Mesenchymal stem cell (in vitro differentiated cells and primary cell): Measurements from ENCODE around the gene PHKG1.
A peak's percentile ranks its signal among the peaks of the same experiment; 100 is the strongest.
"Not testable (repeated sequence)": the region's sequence is repeated elsewhere in the genome, so short reads cannot be mapped to it uniquely, and the experiment has no call there.

Experiments
- DNase-seq: peaks from one replicate; pipeline ENCODE4 v3.0.0-alpha.2; 2013
- H2AFZ ChIP-seq: one replicate; pipeline ENCODE4 v1.6.1; 2013; ENCODE audit warnings: low read depth, mild to moderate bottlenecking, control low read depth, inconsistent platforms, low read length, moderate library complexity
- H2AK5ac ChIP-seq: 2 replicates; pipeline ENCODE4 v1.6.1; 2013; ENCODE audit warnings: low read length, moderate library complexity, mild to moderate bottlenecking, inconsistent platforms; ENCODE audit not compliant: severe bottlenecking
- H2BK120ac ChIP-seq: one replicate; pipeline ENCODE4 v1.6.1; 2013; ENCODE audit warnings: low read depth, mild to moderate bottlenecking, inconsistent platforms, low read length, moderate library complexity
- H2BK12ac ChIP-seq, 2 experiments: one replicate each; pipeline ENCODE4 v1.6.1; 2013; ENCODE audit warnings: inconsistent platforms in 2 of 2, low read length in 2 of 2, mild to moderate bottlenecking in 2 of 2, moderate library complexity in 2 of 2, control low read depth in 1 of 2
- H2BK15ac ChIP-seq: one replicate; pipeline ENCODE4 v1.6.1; 2013; ENCODE audit warnings: mild to moderate bottlenecking, low read depth, inconsistent platforms; ENCODE audit not compliant: poor library complexity, severe bottlenecking
- H2BK5ac ChIP-seq: 2 replicates; pipeline ENCODE4 v1.6.1; 2013; ENCODE audit warnings: low read depth, mild to moderate bottlenecking, low read length, control low read depth, inconsistent platforms; ENCODE audit not compliant: poor library complexity, severe bottlenecking
- H3K14ac ChIP-seq, 2 experiments: one replicate each; pipeline ENCODE4 v1.6.1; 2013; ENCODE audit warnings: inconsistent platforms in 2 of 2, low read length in 2 of 2, control low read depth in 1 of 2, mild to moderate bottlenecking in 1 of 2, moderate library complexity in 1 of 2
- H3K18ac ChIP-seq, 2 experiments: one replicate each; pipeline ENCODE4 v1.6.1; 2013; ENCODE audit warnings: inconsistent platforms in 2 of 2, low read length in 2 of 2, control low read depth in 1 of 2, low read depth in 1 of 2, mild to moderate bottlenecking in 1 of 2
- H3K23ac ChIP-seq, 2 experiments: one replicate each; pipeline ENCODE4 v1.6.1; 2013; ENCODE audit warnings: inconsistent platforms in 2 of 2, low read length in 2 of 2, mild to moderate bottlenecking in 2 of 2, moderate library complexity in 2 of 2, control low read depth in 1 of 2
- H3K27ac ChIP-seq: 2 replicates; pipeline ENCODE4 v1.5.1; 2013; ENCODE audit warnings: mild to moderate bottlenecking, moderate library complexity, low read length, control low read depth, inconsistent platforms; ENCODE audit not compliant: poor library complexity, severe bottlenecking
- H3K27me3 ChIP-seq, 2 experiments: 2 replicates each; pipeline versions ENCODE4 v1.6.1 to v1.7.0; 2013; ENCODE audit warnings: low read length in 2 of 2, mild to moderate bottlenecking in 2 of 2, moderate library complexity in 2 of 2, control low read depth in 1 of 2, inconsistent platforms in 1 of 2; ENCODE audit not compliant: control insufficient read depth in 1 of 2, insufficient read depth in 1 of 2
- H3K36me3 ChIP-seq, 2 experiments: 2 replicates each; pipeline versions ENCODE4 v1.6.1 to v1.7.0; 2013; ENCODE audit warnings: low read length in 2 of 2, control low read depth in 1 of 2, inconsistent platforms in 1 of 2, low read depth in 1 of 2, mild to moderate bottlenecking in 1 of 2; ENCODE audit not compliant: insufficient read depth in 2 of 2, control insufficient read depth in 1 of 2
- H3K4ac ChIP-seq, 2 experiments: one replicate each; pipeline ENCODE4 v1.6.1; 2013; ENCODE audit warnings: inconsistent platforms in 2 of 2, low read length in 2 of 2, mild to moderate bottlenecking in 2 of 2, moderate library complexity in 2 of 2, control low read depth in 1 of 2, low read depth in 1 of 2
- H3K4me1 ChIP-seq: 2 replicates; pipeline ENCODE4 v1.6.1; 2013; ENCODE audit warnings: low read depth, low read length, control low read depth; ENCODE audit not compliant: control insufficient read depth, insufficient read depth
- H3K4me2 ChIP-seq: 2 replicates; pipeline ENCODE4 v1.6.1; 2013; ENCODE audit warnings: low read length, mild to moderate bottlenecking, inconsistent platforms; ENCODE audit not compliant: poor library complexity, severe bottlenecking
- H3K4me3 ChIP-seq, 2 experiments: 2 replicates each; pipeline versions ENCODE4 v1.5.1 to v1.7.0; 2013; ENCODE audit warnings: low read length in 2 of 2, mild to moderate bottlenecking in 2 of 2, control low read depth in 1 of 2, low read depth in 1 of 2; ENCODE audit not compliant: insufficient read depth in 1 of 2
- H3K79me1 ChIP-seq: replicated peaks from 2 replicates; pipeline ENCODE4 v1.6.1; 2013; ENCODE audit warnings: mild to moderate bottlenecking, control low read depth, low read length, inconsistent platforms; ENCODE audit not compliant: poor library complexity, severe bottlenecking
- H3K9ac ChIP-seq: 2 replicates; pipeline ENCODE4 v1.7.0; 2013; ENCODE audit warnings: mild to moderate bottlenecking, low read length, moderate library complexity
- H3K9me3 ChIP-seq: 2 replicates; pipeline ENCODE4 v1.7.0; 2013; ENCODE audit warnings: mild to moderate bottlenecking, low read length; ENCODE audit not compliant: control insufficient read depth
- H4K8ac ChIP-seq: one replicate; pipeline ENCODE4 v1.6.1; 2013; ENCODE audit warnings: inconsistent platforms, mild to moderate bottlenecking, low read length, moderate library complexity
- H4K91ac ChIP-seq: one replicate; pipeline ENCODE4 v1.6.1; 2013; ENCODE audit warnings: mild to moderate bottlenecking, low read length, inconsistent platforms
- WGBS: methylation state at CpG from one replicate; pipeline ENCODE4 v1.1.7; 2013; ENCODE audit warnings: mixed read lengths; 5-methylcytosine and 5-hydroxymethylcytosine counted together

PHKG1 gene

GRCh38 chr7:56092388-56092787 is 364 bp downstream of the PHKG1 start:
- WGBS = 100% methylated on average over 4 of the region's 6 CpGs
- not testable (repeated sequence) for H2AK5ac ChIP-seq, H2BK120ac ChIP-seq, H3K18ac ChIP-seq, H3K27me3 ChIP-seq, H2BK15ac ChIP-seq, H3K4me2 ChIP-seq, H3K23ac ChIP-seq, H2BK12ac ChIP-seq, H4K8ac ChIP-seq, H3K4me1 ChIP-seq, H3K79me1 ChIP-seq, H2AFZ ChIP-seq, H3K4ac ChIP-seq, H2BK5ac ChIP-seq, H4K91ac ChIP-seq, DNase-seq, H3K27ac ChIP-seq, H3K14ac ChIP-seq, H3K9me3 ChIP-seq
- H3K4me3 ChIP-seq = peak overlapping the region in 1 of 2 experiments; percentile 78
- H3K36me3 ChIP-seq = peaks cover 12 to 22% of the 10 kb centered on the region in 2 experiments
- H3K9ac ChIP-seq = peak overlapping the region; percentile 83

DNA sequence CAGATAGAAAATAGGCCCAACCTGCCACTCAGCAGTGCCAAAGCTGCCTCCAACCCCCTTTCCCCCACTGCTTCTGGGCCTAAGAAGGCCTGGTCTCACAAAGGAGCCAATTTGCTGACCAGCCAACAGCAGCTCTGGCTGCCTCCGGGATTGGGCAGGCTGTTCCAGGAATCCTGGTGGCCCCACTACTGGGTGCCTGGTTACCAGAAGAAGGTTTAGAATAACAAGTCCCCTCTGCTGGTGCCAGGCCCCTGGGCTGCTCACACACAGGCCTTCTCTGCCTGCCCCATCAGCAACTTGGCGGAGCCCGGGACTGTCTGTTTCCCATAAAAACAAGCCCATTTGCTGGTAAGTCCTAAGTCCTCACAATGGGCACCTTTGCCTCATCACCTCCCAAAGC is 1.2 kb downstream of the PHKG1 start:
- Histone ChIP-seq H4K91ac (no peak overlapping the region), H3K27ac (no peak overlapping the region), H2BK12ac (no peak overlapping the region), H3K79me1 (peaks cover 1% of the 10 kb centered on the region), H3K4me1 (peaks cover 6% of the 10 kb centered on the region), H3K4ac (peak overlapping the region in 1 of 2 experiments; percentile 64), H2BK15ac (no peak overlapping the region), H3K23ac (no peak overlapping the region), H3K36me3 (peaks cover 18 to 28% of the 10 kb centered on the region in 2 experiments), H2BK5ac (no peak overlapping the region), H3K18ac (no peak overlapping the region), H3K27me3 (no peaks in the 10 kb centered on the region), H2AK5ac (no peak overlapping the region), H3K4me2 (no peak overlapping the region), H3K9ac (peak overlapping the region; percentile 83), H4K8ac (no peak overlapping the region), H2AFZ (no peak overlapping the region), H2BK120ac (no peak overlapping the region), H3K4me3 (peak overlapping the region in 1 of 2 experiments; percentile 78), H3K14ac (peak overlapping the region in 1 of 2 experiments; percentile 68), H3K9me3 (no peaks in the 10 kb centered on the region)
- DNase-seq = no peak
- 96% methylated on average over 3 of the region's 3 CpGs for WGBS

DNA sequence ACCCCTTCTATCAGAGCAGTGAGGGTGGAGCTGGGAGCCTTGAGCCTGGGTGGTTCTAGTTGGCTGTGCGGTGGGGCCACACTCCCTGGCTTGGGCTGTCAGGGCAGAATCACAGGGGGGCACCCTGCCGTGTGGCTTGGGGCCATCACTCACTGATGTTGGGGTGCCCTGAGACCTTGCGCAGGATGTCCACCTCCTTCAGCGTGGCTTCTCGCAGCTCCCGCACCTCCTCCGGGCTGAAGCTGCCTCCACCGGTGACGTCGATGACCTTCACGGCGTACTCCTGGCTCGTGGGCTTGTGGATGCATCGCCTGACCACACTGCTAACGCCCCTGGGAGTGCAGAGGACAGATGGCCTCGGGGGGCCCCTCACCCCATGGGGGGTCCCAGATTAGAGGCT is 5.3 kb downstream of the PHKG1 start:
- Histone ChIP-seq H2BK5ac (no peak overlapping the region), H3K14ac (no peak overlapping the region), H3K4ac (no peak overlapping the region), H2BK12ac (no peak overlapping the region), H2BK120ac (no peak overlapping the region), H4K8ac (no peak overlapping the region), H4K91ac (no peak overlapping the region), H3K36me3 (peaks cover 36 to 57% of the 10 kb centered on the region in 2 experiments), H3K4me1 (peaks cover 3% of the 10 kb centered on the region), H3K79me1 (peaks cover 1% of the 10 kb centered on the region), H3K4me3 (no peak overlapping the region), H3K9me3 (no peaks in the 10 kb centered on the region), H3K4me2 (no peak overlapping the region), H3K27me3 (no peaks in the 10 kb centered on the region), H2BK15ac (no peak overlapping the region), H3K27ac (no peak overlapping the region), H3K18ac (no peak overlapping the region), H3K23ac (no peak overlapping the region), H2AK5ac (no peak overlapping the region), H2AFZ (no peak overlapping the region), H3K9ac (no peak overlapping the region)
- no peak for DNase-seq
- 96% methylated on average over 16 of the region's 16 CpGs for WGBS

- no peak overlapping the region for H3K4me2 ChIP-seq
- H3K4ac ChIP-seq = no peak overlapping the region
- no peak overlapping the region for H2BK5ac ChIP-seq
- no peak overlapping the region for H2BK15ac ChIP-seq
- peaks cover 3% of the 10 kb centered on the region for H3K4me1 ChIP-seq
- H3K4me3 ChIP-seq = no peak overlapping the region
- no peaks in the 10 kb centered on the region for H3K27me3 ChIP-seq
- H2AK5ac ChIP-seq = no peak overlapping the region
- no peak overlapping the region for H3K14ac ChIP-seq
- H4K8ac ChIP-seq = no peak overlapping the region
- no peak overlapping the region for H3K27ac ChIP-seq
- no peak overlapping the region for H3K18ac ChIP-seq
- peaks cover 38 to 61% of the 10 kb centered on the region in 2 experiments for H3K36me3 ChIP-seq
- peaks cover 1% of the 10 kb centered on the region for H3K79me1 ChIP-seq
- DNase-seq = no peak
- no peak overlapping the region for H3K9ac ChIP-seq
- H2AFZ ChIP-seq = no peak overlapping the region
- H2BK12ac ChIP-seq = no peak overlapping the region
- 97% methylated on average over 7 of the region's 7 CpGs for WGBS
- H3K23ac ChIP-seq = no peak overlapping the region
- H3K9me3 ChIP-seq = no peaks in the 10 kb centered on the region
- no peak overlapping the region for H4K91ac ChIP-seq
- no peak overlapping the region for H2BK120ac ChIP-seq
Measured at GRCh38 chr7:56086761-56087160, 6.0 kb downstream of the PHKG1 start.
